Mesodermal cell (in vitro differentiated cells): Measurements from ENCODE around the gene CCDC177.
"Not testable (repeated sequence)": the region's sequence is repeated elsewhere in the genome, so short reads cannot be mapped to it uniquely, and the experiment has no call there.

Experiments
- H3K27ac ChIP-seq: 2 replicates; pipeline ENCODE4 v1.7.0; 2013; ENCODE audit warnings: mild to moderate bottlenecking, low read depth, low read length, moderate library complexity; ENCODE audit not compliant: severe bottlenecking
- H3K36me3 ChIP-seq: 2 replicates; pipeline ENCODE4 v1.7.1; 2013; ENCODE audit warnings: mild to moderate bottlenecking, low read length, moderate library complexity; ENCODE audit not compliant: control insufficient read depth, insufficient read depth
- H3K4me1 ChIP-seq: one replicate; pipeline ENCODE4 v1.7.1; 2013; ENCODE audit warnings: mild to moderate bottlenecking, low read length; ENCODE audit not compliant: insufficient read depth, control insufficient read depth, poor library complexity, severe bottlenecking
- H3K4me3 ChIP-seq: 2 replicates; pipeline ENCODE4 v1.7.0; 2013; ENCODE audit warnings: low read length, control low read depth, mild to moderate bottlenecking; ENCODE audit not compliant: insufficient read depth, poor library complexity, severe bottlenecking; ENCODE audit errors: extremely low read depth
- H3K9me3 ChIP-seq: 2 replicates; pipeline ENCODE4 v1.7.1; 2013; ENCODE audit warnings: mild to moderate bottlenecking, low read length, moderate library complexity; ENCODE audit not compliant: control insufficient read depth
- WGBS, 2 experiments: methylation state at CpG; one replicate each; pipeline ENCODE4 v1.1.5; 2013; ENCODE audit warnings: missing lambda C conversion rate in 2 of 2; ENCODE audit not compliant: insufficient coverage in 2 of 2; 5-methylcytosine and 5-hydroxymethylcytosine counted together

The CCDC177 gene

DNA sequence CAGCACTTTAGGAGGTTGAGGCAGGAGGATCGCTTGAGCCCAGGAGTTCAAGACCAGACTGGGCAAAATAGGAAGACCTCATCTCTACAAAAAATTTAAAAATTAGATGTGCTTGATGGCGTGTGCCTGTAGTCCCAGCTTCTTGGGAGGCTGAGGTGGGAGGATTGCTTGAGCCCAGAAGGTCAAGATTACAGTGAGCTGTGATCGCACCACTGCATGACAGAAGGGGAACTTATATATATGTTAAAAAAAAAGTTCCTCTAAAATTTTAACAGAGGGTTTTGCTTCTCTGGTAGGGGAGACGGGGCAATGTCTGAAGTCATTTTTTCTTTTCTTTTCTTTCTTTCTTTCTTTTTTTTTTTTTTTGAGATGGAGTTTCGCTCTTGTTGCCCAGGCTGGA, 24.8 kb upstream of the CCDC177 start:
- not testable (repeated sequence) for H3K9me3 ChIP-seq, H3K36me3 ChIP-seq
- 67 to 100% methylated on average over 1 to 2 of the region's 5 CpGs for WGBS, 2 experiments

DNA sequence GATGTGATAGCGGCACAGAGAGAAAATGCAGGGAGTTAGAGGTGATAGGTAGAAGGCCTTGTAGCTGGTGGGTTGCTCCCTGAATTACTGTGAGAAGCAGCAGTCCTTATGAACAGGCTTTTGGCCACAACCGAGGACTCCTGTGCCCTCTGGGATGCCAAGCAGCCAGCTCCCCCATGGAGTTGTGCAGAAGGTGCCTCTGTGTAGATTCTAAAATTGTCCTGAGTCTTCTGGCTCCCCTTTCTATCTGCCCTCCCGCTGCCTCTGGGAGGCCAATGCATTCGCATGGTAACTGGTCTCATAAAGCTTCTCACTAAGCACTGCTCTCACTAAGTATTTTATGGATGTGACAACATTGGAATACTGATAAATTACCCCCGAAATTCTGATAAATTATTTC, 20.7 kb upstream of the CCDC177 start:
- no peak overlapping the region for H3K27ac ChIP-seq
- no peaks in the 10 kb centered on the region for H3K9me3 ChIP-seq
- 92 to 94% methylated on average over 2 of the region's 5 CpGs for WGBS, 2 experiments

More for the DNA sequence above, 24.8 kb upstream of the CCDC177 start:
- H3K4me3 ChIP-seq, H3K4me1 ChIP-seq, H3K27ac ChIP-seq: not testable (repeated sequence)

DNA sequence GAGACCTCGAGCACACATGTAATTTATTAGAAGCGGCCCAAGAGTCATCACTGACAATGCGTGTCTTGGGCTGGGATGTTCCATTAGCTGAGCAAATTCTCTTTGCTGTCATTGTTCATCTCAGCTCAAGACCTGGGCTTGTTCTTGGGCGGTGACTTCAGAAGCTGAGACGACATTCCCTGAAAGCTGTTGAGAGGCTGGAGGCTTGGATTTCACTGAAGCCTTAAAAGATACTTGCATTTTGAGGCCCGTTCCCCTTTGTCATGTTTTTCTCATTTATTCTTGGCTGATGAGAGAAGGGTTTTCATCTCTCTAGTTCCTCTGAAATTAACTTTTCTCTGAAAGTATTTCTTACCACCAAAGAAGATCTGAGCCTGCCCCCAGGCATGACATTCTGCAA, 20.2 kb upstream of the CCDC177 start:
- H3K4me1 ChIP-seq: no peaks in the 10 kb centered on the region
- H3K36me3 ChIP-seq: no peaks in the 10 kb centered on the region
- H3K4me3 ChIP-seq: no peak overlapping the region
- H3K9me3 ChIP-seq: no peaks in the 10 kb centered on the region
- H3K27ac ChIP-seq: no peak overlapping the region
- 91 to 97% methylated on average over 5 of the region's 6 CpGs for WGBS, 2 experiments

More for the DNA sequence above, 20.7 kb upstream of the CCDC177 start:
- no peak overlapping the region for H3K4me3 ChIP-seq
- no peaks in the 10 kb centered on the region for H3K4me1 ChIP-seq
- H3K36me3 ChIP-seq: no peaks in the 10 kb centered on the region

DNA sequence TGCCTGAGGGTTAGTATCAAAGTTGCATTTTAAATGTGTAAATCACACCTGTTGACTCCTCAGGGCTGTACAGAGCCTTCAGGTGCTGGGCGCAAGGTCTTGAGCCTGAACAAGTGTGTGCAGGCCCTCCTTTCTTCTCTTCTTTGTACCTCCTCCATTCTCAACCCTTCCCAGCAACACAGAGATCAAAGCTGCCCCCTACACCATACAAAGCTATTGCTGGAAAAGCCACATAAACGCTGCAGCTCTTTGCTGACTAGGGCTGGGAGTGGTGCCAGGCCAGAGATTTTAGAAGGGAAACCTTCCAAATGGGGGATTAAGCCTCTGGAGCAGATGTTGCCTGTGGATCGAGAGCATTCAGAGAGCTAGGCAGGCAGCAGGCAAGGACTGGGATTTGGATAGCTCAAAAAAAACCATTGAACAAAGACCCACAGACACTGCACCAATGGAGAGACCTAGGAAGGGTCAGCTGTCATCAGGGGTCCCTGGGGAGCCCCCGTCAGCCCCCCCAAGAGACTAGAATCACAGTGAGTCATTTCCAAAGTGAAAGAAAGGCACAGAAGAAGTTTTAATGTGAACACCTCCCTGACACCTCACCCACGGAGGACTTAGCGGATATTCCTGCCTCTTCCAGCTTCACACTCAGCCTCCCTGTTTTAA, 18.5 kb upstream of the CCDC177 start:
- Histone ChIP-seq H3K36me3 (no peaks in the 10 kb centered on the region), H3K4me1 (no peaks in the 10 kb centered on the region), H3K4me3 (no peak overlapping the region), H3K9me3 (no peaks in the 10 kb centered on the region), H3K27ac (no peak overlapping the region)
- 84 to 94% methylated on average over 2 of the region's 6 CpGs for WGBS, 2 experiments

DNA sequence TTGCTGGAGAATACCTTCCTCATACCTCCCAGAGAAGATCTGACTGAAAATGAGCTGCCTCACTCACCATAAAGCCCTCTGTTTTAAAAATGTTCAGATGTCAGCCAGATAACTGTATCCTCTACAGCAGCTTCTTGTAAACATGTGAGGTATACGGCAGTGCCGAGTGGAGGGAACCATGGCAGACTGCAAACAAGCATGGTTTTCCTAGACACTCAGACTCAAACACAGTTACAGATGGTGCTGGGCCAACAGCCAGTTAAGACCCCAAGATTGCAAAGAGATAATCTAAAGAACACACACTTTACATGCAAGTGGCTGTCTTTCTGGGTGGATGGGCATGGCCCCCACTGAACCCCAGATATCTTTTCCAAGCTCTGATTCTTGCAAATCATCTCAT, 16.6 kb upstream of the CCDC177 start:
- Histone ChIP-seq H3K27ac (no peak overlapping the region), H3K4me1 (no peaks in the 10 kb centered on the region), H3K9me3 (no peaks in the 10 kb centered on the region), H3K36me3 (no peaks in the 10 kb centered on the region), H3K4me3 (no peak overlapping the region)
- 93 to 100% methylated on average over 1 to 2 of the region's 2 CpGs for WGBS, 2 experiments

DNA sequence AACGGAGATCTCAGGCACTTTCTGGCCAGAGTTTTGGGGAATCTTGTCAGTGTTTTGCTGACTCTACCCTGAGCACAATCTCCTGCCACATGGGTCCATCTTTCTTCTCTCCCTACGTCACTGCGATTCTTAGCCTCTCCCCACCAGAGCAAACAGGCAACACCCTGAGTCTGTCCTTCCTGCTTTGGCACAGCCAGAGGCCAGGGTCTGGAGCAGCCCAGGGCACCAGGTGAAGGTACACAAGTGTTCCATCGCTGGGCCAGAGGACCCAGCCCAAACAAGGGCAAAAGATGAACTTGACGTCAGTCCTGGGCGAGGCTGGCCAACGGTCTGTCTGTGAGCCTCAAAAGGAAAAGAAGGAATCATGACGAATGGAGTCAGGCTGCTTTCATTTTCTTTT, 12.7 kb upstream of the CCDC177 start:
- WGBS, 2 experiments: 94 to 95% methylated on average over 8 of the region's 8 CpGs
- no peaks in the 10 kb centered on the region for H3K4me1 ChIP-seq
- no peaks in the 10 kb centered on the region for H3K36me3 ChIP-seq
- H3K27ac ChIP-seq: no peak overlapping the region
- H3K4me3 ChIP-seq: no peak overlapping the region
- no peaks in the 10 kb centered on the region for H3K9me3 ChIP-seq

DNA sequence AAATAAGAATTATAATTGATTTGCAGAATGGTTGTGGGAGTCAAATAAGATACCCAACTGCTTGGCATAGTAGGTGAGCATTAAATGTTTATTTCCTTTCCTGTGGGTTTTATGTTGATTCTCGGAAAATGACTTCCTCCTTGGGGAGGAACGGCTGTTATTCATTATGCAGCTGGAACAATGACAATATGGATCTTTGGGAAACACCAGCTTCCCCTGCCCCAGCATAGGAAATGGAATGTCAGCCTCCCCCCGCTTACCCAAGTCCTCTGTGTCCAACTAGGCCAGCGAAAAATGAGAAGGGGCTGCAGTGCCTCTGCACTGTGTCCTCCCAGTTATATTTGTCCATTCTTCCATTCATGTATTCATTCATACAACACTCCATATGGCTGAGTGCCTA, 11.7 kb upstream of the CCDC177 start:
- H3K4me3 ChIP-seq: no peak overlapping the region
- H3K4me1 ChIP-seq: no peaks in the 10 kb centered on the region
- no peak overlapping the region for H3K27ac ChIP-seq
- WGBS, 2 experiments: 89% methylated on average over 4 of the region's 4 CpGs
- H3K36me3 ChIP-seq: no peaks in the 10 kb centered on the region
- H3K9me3 ChIP-seq: no peaks in the 10 kb centered on the region

DNA sequence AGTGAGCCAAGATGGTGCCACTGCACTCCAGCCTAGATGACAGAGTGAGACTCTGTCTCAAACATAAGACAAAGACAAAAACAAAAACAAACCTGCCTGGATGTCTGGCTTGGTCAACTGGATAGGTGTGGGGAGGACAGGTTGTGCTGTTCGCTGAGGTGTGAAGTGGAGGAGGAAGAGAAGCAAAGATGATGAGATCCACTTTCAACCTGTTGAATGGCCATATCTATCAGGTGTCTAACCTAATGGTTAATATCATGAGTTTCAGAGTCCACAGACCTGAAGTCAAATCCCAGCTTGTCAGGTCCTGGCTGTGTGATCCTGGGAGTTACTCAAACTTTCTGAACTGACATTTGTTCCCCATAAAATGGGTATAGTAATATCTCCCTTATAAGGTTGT, 9.7 kb upstream of the CCDC177 start:
- H3K9me3 ChIP-seq: no peaks in the 10 kb centered on the region
- H3K36me3 ChIP-seq: no peaks in the 10 kb centered on the region
- no peak overlapping the region for H3K4me3 ChIP-seq
- no peak overlapping the region for H3K27ac ChIP-seq
- H3K4me1 ChIP-seq: no peaks in the 10 kb centered on the region
- 86% methylated on average over 1 of the region's 1 CpG; no CpG with 5 or more reads in 1 of the 2 experiments for WGBS, 2 experiments

DNA sequence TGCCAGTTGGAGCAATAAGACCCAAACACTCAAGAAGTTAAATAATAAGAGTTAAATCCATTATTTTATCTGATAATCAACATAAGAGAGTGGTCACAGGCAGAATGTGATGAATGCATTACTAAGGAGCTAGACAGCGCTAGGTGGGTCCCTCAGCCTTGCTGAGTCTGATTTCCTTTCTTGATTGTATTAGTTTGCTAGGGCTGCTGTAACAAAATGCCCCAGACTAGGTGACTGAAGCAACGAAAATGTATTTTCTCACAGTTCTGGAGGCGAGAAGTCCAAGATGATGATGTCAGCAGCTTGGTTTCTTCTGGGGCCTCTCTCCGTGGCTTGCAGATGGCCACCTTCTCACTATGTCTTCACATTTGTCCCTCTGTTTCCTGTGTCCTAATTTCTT, 8.2 kb upstream of the CCDC177 start:
- no peaks in the 10 kb centered on the region for H3K36me3 ChIP-seq
- no peaks in the 10 kb centered on the region for H3K4me1 ChIP-seq
- H3K9me3 ChIP-seq: no peaks in the 10 kb centered on the region
- 83 to 85% methylated on average over 2 to 4 of the region's 4 CpGs for WGBS, 2 experiments
- H3K4me3 ChIP-seq: no peak overlapping the region
- H3K27ac ChIP-seq: no peak overlapping the region

DNA sequence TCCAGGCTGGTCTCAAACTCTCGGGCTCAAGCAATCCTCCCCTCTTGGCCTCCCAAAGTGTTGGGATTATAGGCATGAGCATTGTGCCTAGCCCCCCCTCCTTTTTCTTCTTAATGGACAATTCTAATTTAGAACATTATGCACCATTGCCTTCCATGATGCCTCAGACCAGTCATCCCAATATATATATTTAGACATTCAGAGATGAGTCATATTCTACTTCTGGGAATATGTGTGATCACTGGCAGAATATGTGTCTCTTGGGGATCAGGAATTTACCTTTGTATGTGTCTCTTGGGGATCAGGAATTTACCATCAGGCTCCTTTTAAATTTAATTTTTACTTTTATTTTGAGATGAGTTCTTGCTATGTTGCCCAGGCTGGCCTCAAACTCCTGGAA, 7.5 kb upstream of the CCDC177 start:
- H3K4me1 ChIP-seq: no peaks in the 10 kb centered on the region
- no peaks in the 10 kb centered on the region for H3K36me3 ChIP-seq
- no peak overlapping the region for H3K4me3 ChIP-seq
- H3K27ac ChIP-seq: no peak overlapping the region
- WGBS, 2 experiments: 100% methylated on average over 1 of the region's 1 CpG; no CpG with 5 or more reads in 1 of the 2 experiments
- no peaks in the 10 kb centered on the region for H3K9me3 ChIP-seq

DNA sequence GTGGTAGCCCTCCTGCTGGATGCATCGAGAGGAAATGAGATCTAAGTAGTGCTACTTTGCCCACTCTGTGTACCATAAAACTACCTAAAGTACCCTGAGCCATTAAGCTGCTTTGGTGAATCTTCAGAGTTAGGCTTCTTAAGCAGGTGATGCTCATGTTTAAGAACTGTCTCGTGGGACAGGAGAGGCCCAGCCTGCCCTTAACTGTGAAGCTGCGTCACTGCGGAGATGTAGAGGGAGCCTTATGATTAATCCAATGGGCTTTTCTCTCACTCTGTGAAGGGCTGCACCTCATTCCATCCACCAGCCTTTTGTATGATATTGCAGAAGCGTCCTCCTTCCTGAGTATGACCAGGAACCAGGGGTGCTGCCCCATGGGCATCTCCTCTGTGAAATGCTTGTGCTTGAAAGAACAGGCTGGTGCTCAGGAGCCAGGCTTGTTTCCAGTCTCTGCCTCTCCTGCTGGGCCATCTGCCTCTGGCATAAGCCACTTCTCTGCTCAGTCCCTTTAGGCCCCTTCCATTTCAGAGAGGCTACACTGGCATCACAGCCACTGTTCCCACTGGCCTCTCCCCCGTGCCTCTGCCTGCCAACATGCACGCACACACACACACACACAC, 6.8 kb upstream of the CCDC177 start:
- WGBS, 2 experiments: 88 to 93% methylated on average over 3 to 5 of the region's 7 CpGs
- H3K36me3 ChIP-seq: no peaks in the 10 kb centered on the region

More for the DNA sequence above, 6.8 kb upstream of the CCDC177 start:
- no peaks in the 10 kb centered on the region for H3K4me1 ChIP-seq
- H3K27ac ChIP-seq: no peak overlapping the region
- H3K9me3 ChIP-seq: no peaks in the 10 kb centered on the region
- no peak overlapping the region for H3K4me3 ChIP-seq
